Esophagus muscularis mucosa (tissue), 4 donors: Measurements from ENCODE around the gene PDCD5.

Source experiments
- CTCF ChIP-seq, 3 experiments: fragments of 200-600 bp in 2 of 3; fragments of 450-650 bp in 1 of 3; sonication (generic) in 2 of 3; IDR thresholded peaks; one replicate each; pipeline ENCODE4 v1.5.1; 2017 to 2019; ENCODE audit warnings: antibody characterized with exemption in 3 of 3, mild to moderate bottlenecking in 2 of 3, moderate library complexity in 1 of 3
- EP300 ChIP-seq: sonication (generic); formaldehyde crosslinking; IDR thresholded peaks from one replicate; pipeline ENCODE4 v1.6.1; 2017; ENCODE audit warnings: antibody characterized with exemption
- POLR2A ChIP-seq: fragments of 450-650 bp; IDR thresholded peaks from one replicate; pipeline ENCODE4 v1.6.1; 2017; ENCODE audit warnings: antibody characterized with exemption, moderate library complexity, mild to moderate bottlenecking, low read depth
- POLR2AphosphoS5 ChIP-seq, 2 donors: sonication (generic); formaldehyde crosslinking; IDR thresholded peaks; one replicate each; pipeline ENCODE4 v1.6.1; 2017; ENCODE audit warnings: antibody characterized with exemption in 2 of 2

- TF ChIP-seq POLR2AphosphoS5 (IDR thresholded peaks at IDR 0.05), result no peak
- no peak for TF ChIP-seq POLR2A
- no peak for TF ChIP-seq CTCF (IDR thresholded peaks at IDR 0.05)
- TF ChIP-seq EP300, result no peak
These were observed 36.1 kb upstream of the PDCD5 start for GRCh38 chr19:32544917-32545316.
